T1000 (cell line): Measurements from ENCODE around the gene KRTAP5-5.
"Not testable (repeated sequence)": the region's sequence is repeated elsewhere in the genome, so short reads cannot be mapped to it uniquely, and the experiment has no call there.

Source experiments
- DNase-seq: peaks from one replicate; lab custom pipeline; 2025; ENCODE audit warnings: mixed read lengths; lab: John Stamatoyannopoulos, UW

The KRTAP5-5 gene

GRCh38 chr11:1629326-1630185 lies at the start of gene KRTAP5-5:
TSS of gene KRTAP5-5 (plus strand) at chr11:1629775. CDS start at chr11:1629841, 66 bp downstream.
- no peak for DNase-seq

GRCh38 chr11:1581976-1582375 lies 47.6 kb upstream of the KRTAP5-5 start:
- no peak for DNase-seq

GRCh38 chr11:1582909-1583308 lies 46.7 kb upstream of the KRTAP5-5 start:
- DNase-seq: not testable (repeated sequence)

GRCh38 chr11:1584661-1585370 lies 44.8 kb upstream of the KRTAP5-5 start, which contains the start of gene KRTAP5-1:
TSS of gene KRTAP5-1 (minus strand) at chr11:1585283. CDS start at chr11:1585249, 34 bp downstream.
- not testable (repeated sequence) for DNase-seq

GRCh38 chr11:1586699-1587098 lies 42.9 kb upstream of the KRTAP5-5 start:
- no peak for DNase-seq

- DNase-seq: not testable (repeated sequence)
Observed at GRCh38 chr11:1589191-1589963, 40.2 kb upstream of the KRTAP5-5 start.

- DNase-seq: no peak
Observed at GRCh38 chr11:1589996-1590395, 39.6 kb upstream of the KRTAP5-5 start.

GRCh38 chr11:1592628-1593027 lies 36.9 kb upstream of the KRTAP5-5 start:
- DNase-seq: no peak

GRCh38 chr11:1595994-1596575 lies 33.5 kb upstream of the KRTAP5-5 start:
- DNase-seq: not testable (repeated sequence)

- DNase-seq: not testable (repeated sequence)
Observed at GRCh38 chr11:1596576-1597121, 32.9 kb upstream of the KRTAP5-5 start.

GRCh38 chr11:1597331-1597993 lies 32.1 kb upstream of the KRTAP5-5 start:
- no peak for DNase-seq

- DNase-seq: no peak
Observed at GRCh38 chr11:1597994-1598380, 31.6 kb upstream of the KRTAP5-5 start, which contains the start of gene KRTAP5-2. TSS of gene KRTAP5-2 (minus strand) at chr11:1598294. CDS start at chr11:1598250, 44 bp downstream.

- not testable (repeated sequence) for DNase-seq
Observed at GRCh38 chr11:1598406-1598805, 31.2 kb upstream of the KRTAP5-5 start.

- no peak for DNase-seq
Observed at GRCh38 chr11:1598816-1599215, 30.8 kb upstream of the KRTAP5-5 start.

- no peak for DNase-seq
Observed at GRCh38 chr11:1600626-1601025, 28.9 kb upstream of the KRTAP5-5 start.

GRCh38 chr11:1601663-1602062 lies 27.9 kb upstream of the KRTAP5-5 start:
- not testable (repeated sequence) for DNase-seq

GRCh38 chr11:1603629-1604028 lies 25.9 kb upstream of the KRTAP5-5 start:
- no peak for DNase-seq

- no peak for DNase-seq
Observed at GRCh38 chr11:1604181-1604580, 25.4 kb upstream of the KRTAP5-5 start.

- DNase-seq: no peak
Observed at GRCh38 chr11:1604711-1605110, 24.9 kb upstream of the KRTAP5-5 start.

GRCh38 chr11:1605923-1606322 lies 23.7 kb upstream of the KRTAP5-5 start:
- not testable (repeated sequence) for DNase-seq
